Measurements from ENCODE around the gene PRRG2.
"Not testable (repeated sequence)": the region's sequence is repeated elsewhere in the genome, so short reads cannot be mapped to it uniquely, and the experiment has no call there.

Gene PRRG2

DNA sequence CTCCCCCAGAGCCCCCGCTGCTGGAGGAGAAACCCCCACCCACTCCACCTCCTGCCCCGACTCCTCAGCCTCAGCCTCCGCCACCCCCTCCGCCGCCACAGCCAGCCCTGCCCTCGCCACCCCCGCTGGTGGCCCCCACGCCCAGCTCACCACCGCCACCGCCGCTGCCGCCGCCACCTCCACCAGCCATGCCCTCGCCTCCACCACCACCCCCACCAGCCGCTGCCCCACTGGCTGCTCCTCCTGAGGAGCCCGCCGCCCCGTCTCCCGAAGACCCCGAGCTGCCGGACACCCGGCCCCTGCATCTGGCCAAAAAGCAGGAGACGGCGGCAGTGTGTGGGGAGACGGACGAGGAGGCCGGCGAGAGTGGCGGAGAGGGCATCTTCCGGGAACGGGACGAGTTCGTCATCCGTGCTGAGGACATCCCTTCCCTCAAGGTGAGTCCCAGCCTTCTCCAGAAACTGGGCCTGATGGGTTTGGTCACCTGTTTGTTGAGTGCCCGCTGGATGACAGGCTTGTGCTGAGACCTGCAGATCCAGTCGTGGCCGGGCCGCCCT is 20.4 kb downstream of the PRRG2 start:
- DNase-seq (ENCODE audit: low read depth, low spot score), result no peak

DNA sequence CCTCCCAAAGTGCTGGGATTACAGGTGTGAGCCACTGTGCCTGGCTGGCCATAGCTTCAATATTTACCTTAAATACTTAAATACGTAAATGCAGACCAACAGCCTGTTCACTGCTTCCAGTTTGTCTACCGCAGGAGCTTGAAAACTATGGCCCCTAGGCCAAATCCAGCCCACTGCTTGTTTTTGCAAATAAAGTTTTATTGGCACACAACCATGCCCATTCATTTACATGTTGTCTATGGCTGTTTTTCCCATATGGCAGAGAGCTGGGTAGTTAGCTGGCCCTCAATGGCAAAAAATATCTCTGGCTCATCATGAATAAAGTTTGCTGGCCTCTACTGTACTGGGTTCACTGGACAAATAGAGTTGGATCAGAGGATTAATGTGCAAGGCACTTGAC is 21.7 kb downstream of the PRRG2 start:
- no peak for DNase-seq (ENCODE audit: low read depth, low spot score)

DNA sequence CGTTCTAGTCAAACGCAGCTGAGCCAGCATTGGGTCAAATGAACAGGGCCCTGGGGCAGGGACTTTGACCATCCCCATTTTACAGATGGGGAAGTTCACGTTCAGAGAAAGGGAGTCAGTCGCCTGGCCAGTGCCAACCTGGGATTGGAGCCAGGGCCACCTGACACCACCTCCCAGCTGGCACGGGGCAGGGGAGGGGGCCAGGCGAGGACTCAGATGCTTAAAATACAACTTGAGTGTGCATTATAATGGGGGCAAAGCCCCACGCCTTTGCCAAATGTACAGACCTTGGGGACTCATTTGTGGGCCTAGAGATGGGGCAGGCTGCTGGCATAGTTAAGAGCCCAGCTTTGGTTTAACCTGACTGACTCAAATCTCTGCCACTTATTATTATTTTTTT is 24.5 kb downstream of the PRRG2 start:
- DNase-seq (ENCODE audit: low read depth, low spot score), result no peak

DNA sequence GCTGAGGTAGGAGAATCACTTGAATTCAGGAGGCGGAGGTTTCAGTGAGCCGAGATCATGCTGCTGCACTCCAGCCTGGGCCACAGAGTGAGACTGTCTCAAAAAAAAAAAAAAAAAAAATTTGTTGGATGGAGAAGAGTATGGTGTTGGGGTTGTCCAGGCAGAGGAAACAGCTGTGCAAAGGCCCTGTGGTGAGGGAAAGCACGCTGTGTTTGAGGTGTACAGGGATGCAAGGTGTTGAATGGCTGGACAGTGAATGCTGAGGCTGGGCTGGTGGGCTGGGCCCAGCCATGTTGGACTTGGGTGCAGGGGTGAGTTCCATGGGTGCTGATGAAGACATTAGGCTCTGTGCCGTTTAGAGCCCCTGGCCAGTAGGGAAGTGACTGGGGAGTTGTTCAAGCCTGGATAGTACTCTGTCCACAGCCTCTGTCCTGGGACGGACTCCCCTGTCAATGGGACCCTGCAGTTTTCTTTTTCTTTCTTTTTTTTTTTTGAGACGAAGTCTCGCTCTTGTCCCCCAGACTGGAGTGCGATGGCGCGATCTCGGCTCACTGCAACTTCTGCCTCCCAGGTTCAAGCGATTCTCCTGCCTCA is 28.5 kb downstream of the PRRG2 start:
- DNase-seq (ENCODE audit: low read depth, low spot score), result no peak

DNA sequence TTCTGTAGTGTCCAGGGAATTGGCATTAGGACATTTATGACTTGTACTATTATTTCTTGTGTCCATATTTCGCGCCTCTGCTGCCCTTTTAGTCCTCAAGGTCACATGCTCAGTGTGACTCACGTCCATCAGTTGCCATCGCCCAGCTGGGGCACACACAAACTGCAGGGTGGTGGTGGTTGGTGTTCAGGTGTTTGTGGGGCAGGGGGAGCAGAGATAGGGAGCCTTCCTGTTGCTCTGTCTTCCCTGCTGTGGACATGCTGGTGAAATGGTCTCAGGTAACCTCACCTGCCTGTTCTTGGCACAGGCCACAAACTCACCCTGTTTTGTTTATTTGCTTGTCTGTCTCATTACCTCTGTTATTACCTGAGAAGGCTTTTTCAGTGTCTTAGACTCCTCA is 32.3 kb downstream of the PRRG2 start:
- no peak for DNase-seq (ENCODE audit: low read depth, low spot score)

DNA sequence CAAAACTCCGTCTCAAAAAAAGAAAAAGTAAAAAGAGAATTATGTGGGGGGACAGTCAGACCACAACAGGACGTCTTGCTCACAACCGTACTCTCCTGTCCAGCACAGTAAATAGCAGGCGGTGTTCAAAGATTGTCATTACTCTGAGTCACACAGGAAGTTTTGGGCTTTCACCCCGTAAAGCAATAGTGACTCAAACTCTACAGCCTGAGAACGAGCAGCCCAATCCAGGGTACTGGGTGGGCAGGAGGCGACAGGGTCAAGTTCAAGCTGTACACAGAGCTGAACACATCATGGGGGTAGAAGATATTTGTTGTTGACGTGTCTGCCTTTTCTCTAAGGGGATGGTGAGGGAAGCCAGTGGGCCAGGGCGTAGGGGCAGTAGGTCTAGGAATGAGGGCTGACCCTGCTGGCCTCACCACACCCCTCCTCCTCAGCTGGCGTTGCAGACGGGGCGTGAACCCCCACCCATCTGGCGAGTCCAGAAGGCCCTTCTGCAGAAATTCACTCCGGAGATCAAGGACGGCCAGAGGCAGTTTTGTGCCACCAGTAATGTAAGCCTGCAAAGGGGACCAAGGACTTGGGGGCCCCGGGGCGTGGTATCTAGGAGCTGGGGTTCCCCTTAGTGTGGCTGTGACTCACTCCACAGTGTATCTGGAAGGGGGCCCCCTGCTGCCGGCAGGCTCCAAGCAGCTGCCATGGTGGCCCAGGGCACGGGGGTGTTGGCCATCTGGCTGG is 33.1 kb downstream of the PRRG2 start:
- no peak for DNase-seq (ENCODE audit: low read depth, low spot score)

DNA sequence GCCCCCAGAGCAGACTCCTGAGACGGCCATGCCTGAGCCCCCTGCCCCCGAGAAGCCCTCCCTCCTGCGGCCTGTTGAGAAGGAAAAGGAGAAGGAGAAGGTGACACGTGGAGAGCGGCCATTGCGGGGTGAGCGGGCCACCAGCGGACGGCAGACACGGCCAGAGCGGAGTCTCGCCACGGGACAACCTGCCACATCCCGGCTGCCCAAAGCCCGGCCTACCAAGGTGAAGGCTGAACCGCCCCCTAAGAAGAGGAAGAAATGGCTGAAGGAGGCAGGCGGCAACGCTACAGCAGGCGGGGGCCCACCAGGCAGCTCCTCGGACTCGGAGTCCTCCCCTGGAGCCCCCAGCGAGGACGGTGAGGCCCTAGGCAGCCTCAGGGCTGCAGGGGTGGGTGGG is 34.7 kb downstream of the PRRG2 start:
- DNase-seq (ENCODE audit: low read depth, low spot score), result no peak

DNA sequence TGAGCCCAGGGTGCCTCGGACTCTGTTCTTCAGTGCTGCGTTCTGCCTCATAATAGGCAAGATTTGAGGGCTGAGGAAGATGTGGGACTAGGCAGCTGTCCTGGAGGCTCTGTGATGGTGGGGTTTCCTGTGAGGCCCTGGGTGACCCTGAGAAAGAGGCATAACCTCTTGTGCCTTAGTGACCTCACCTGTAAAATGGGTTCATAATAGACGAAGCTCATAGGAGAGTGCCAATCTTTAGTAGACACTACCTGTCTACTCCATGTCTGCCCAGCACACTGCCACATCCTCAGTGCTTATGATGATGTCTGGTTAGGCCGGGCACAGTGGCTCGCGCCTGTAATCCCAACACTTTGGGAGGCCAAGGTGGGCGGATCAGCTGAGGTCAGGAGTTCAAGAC is 35.4 kb downstream of the PRRG2 start:
- DNase-seq (ENCODE audit: low read depth, low spot score), result no peak

DNA sequence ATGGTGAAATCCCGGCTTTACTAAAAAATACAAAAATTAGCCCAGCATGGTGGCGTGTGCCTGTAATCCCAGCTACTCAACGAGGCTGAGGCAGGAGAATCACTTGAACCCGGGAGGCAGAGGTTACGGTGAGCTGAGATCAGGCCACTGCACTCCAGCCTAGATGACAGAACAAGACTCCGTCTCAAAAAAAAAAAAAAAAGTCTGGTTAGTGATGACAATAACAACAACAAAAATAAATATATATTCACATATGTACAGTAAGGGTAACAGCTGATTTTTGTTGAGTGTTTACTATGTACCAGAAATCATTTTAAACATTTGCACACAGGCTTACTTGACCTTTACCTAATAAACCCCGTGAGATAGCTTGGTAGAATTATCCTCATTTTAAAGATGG is 35.8 kb downstream of the PRRG2 start:
- DNase-seq (ENCODE audit: low read depth, low spot score), result no peak

DNA sequence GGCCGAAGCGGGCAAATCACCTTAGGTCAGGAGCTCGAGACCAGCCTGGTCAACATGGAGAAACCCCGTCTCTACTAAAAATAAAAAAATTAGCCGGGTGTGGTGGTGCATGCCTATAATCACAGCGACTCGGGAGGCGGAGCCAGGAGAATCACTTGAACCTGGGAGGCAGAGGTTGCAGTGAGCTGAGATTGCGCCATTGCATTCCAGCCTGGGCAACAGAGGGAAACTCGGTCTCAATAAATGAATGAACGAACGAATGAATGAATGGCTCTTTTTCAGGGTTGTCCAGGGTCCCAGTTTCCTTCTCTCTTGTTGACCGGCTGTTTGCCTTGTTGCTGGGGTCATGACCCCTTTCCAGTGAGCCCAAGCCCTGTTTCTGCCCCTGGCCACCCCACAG is 36.7 kb downstream of the PRRG2 start:
- not testable (repeated sequence) for DNase-seq (ENCODE audit: low read depth, low spot score)

DNA sequence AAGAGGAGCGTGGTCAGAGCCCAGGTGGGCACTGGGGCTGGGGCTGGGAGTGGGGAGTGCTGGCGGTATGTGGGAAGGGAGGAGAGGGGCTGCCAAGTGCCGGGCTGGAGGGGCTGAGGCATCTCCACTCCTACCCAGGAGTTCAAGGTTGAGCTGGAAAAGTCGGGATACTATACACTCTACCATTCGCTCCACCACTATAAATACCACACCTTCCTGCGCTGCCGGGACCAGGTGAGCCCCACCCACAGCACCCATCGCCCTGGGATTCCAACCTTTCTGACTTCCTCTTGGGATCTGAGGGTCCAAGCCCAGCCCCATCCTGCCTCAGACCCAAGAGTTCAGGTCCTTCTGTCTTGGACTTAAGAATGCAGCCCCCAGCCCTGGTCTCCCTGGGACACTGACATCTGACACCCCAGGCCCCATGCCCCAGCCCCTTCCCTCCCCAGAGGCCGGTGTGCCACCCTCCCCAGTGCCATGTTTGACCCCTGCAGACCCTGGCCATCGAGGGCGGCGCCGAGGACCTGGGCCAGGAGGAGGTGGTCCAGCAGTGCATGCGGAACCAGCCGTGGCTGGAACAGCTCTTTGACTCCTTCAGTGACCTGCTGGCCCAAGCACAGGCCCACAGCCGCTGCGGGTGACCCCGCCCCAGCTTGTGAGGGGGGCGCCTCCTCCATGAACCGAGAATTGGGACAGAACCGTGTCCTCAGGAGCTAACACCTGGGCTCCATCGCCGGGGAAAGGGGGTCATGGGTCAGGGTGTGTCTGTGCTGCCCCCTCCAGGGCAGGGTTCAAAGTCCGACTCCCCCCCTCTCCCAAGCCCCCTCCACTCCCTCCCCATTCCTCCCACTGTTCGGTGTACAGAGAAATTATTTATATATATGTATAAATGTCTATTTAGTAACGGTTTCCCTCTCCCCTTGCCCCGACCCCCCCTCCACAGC is 44.1 kb downstream of the PRRG2 start:
- no peak for DNase-seq (ENCODE audit: low read depth, low spot score)

DNA sequence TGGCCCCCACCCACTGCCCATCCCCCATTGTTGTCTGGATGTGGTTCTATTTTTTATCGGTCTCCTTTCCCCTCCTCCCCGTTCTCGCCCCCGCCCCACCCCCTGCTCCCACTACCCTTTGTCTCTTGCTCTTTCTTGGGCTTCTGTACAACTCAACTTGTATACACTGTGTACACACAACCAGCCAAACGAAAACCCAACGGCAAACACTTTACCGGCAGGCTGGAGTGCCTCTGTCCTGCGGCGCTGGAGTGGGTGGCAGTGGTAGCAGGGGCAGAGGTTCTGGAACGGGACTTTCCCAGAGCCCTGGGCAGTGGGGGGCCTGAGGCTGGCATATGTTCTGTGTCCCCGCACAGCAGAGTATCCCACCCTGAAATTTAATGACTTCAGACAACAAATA is 45.1 kb downstream of the PRRG2 start:
- no peak for DNase-seq (ENCODE audit: low read depth, low spot score)

DNA sequence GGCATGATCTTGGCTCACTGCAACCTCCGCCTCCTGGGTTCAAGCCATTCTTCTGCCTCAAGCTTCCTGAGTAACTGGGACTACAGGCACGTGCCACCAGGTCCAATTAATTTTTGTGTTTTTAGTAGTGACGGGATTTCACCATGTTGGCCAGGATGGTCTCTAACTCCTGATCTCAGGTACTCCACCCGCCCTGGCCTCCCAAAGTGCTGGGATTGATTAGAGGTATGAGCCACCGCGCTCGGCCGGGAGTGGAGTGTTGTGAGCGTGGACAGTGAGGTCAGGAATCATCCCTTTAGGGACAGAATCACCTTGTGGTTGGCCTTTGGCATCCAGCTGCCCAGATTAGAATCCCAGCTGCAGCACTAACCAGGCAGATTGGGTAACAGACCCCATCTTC is 48.5 kb downstream of the PRRG2 start:
- DNase-seq (ENCODE audit: low read depth, low spot score), result no peak

DNA sequence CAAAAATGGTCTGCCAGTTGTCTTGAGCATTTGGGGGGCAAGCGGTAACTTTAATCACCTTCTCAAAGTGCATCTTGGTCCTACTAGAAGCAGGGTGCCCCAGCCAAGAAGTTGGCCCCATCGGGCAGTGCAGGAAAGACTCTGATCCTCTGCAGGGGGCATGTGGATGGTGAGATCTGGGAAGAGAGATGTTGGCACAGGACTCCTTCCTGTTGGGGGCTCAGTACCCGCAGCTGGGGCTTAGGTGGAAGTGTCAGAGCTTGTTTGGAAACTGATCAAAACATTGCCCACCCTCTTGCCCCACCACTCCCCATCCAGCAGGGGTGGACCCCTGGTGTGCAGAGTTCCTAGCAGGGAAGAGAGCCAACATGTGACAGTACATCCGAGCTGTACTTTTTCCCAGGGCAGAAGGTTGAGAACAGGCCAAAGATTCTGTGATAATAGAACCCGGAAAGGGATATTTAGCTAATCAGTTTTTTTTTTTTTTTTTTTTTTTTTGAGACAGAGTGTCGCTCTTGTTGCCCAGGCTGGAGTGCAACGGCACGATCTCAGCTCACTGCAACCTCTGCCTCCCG is 50.0 kb downstream of the PRRG2 start:
- no peak for DNase-seq (ENCODE audit: low read depth, low spot score)

DNA sequence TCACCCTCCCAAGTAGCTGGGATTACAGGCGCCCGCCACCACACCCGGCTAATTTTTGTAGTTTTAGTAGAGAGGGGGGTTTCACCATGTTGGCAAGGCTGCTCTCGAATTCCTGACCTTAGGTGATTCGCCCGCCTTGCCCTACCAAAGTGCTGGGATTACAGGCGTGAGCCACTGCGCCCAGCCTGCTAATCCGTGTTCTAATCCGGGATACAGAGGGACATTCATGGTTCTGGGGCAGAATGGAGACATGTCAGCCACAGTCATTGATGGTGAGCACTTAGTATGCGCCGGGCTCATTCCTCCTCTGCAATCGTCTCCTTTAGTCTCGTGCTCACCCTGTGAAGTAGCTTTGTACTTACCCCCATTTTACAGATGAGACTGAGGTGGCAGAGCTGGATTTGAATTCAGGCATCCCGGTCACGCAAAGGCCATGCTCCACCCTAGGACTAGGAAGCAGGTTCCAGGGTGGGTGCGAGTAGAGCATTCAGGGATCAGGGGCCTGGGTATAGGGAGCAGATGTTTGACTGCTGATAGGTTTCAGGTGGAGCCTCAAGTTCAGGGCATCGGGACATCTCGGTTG is 50.6 kb downstream of the PRRG2 start:
- DNase-seq (ENCODE audit: low read depth, low spot score), result no peak

DNA sequence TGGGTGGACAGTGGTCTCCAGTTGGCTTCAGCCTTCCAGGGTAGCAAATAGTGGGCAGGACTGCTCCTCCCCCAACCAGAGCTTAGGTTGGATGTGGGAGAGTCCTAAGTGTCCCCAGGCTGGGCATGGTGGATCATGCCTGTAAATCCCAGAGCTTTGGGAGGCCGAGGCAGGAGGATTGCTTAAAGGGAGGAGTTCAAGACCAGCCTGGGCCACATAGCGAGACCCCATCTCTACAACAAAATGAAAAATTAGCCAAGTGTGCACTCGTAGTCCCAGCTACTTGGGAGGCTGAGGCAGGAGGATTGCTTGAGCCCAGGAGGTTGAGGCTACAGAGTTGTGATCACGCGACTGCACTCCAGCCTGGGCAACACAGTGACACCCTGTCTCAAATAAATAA is 51.5 kb downstream of the PRRG2 start:
- DNase-seq (ENCODE audit: low read depth, low spot score), result no peak

DNA sequence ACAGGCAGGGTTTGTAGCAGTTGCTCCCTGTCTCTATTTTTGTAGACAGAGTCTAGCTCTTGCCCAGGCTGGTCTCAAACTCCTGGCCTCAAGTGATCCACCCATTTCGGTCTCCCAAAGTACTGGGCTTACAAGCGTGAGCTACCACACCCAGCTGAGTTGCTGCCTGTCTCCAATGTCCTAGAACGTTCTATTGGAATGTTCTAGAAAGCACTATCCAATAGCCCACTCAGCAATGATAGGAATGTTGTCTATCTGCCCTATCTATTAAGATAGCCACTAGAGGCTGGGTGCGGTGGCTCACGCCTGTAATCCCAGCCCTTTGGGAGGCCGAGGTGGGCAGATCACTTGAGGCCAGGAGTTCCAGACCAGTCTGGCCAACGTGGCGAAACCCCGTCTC is 52.2 kb downstream of the PRRG2 start:
- DNase-seq (ENCODE audit: low read depth, low spot score), result not testable (repeated sequence)

DNA sequence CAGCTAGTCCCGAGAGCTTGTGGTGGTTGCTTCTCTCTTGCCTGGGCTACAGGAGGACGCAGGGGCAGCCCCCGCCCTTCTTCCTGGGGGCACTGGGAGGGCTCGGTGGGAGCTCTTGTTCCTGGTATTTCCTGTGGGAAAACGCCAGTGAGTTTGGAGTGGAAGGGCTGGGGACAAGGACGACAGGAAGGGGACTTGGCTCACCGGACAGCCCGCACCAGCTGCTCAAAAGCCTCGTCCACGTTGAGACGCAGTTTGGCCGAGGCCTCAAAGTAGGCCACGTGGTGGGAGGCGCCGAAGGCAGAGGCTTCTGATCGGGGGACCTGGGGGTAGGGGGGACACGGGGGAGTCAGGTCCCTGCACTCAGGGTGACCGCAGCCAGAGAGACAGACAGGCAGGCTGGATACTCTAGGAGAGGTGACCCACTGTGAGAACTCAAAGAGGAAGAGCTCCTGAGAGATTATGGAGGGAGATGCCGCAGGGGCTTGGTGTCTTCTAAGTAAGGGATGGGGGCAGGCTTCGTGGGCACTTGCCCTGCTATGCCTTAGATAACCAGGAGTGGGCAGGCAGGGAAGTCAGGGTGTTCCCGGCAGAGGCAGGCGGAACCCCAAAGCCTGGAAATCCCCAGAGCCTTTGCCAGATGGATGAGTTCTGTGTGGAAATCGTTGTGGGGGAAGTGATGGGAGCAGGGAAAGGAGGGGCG is 54.6 kb downstream of the PRRG2 start:
- DNase-seq (ENCODE audit: low read depth, low spot score), result no peak

DNA sequence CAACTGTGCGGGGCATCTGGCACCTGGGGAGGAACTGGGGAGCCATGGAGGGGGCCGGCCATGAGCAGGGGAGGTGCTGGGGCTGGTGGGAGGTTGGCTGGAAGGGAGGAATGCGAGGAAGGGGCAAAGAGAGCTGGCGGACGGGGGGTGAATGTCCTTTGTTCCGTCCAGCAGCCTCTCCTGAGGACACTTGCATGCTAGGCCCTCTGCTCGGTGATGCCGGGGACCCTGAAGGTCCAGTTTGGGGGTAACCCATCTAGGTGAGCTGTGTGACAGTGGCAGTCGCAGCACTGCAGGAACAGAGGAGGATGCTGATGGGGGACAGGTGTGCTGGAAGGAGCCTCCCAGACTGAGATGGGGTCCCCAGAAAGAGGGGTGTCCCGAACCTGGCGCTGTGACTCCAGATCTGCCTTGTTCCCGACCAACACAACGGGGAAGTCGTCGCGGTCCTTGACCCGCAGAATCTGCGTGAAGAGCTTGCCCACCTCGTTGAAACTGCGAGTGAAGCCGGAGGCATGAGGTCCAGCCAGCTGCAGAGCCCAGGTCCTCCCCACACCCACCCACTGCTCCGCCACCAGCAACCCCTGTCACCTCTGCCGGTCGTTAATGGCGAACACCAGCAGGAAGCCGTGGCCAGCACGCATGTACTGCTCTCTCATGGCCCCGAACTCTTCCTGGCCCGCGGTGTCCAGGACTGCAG is 55.3 kb downstream of the PRRG2 start:
- no peak for DNase-seq (ENCODE audit: low read depth, low spot score)

Data from brain pericyte (primary cell).